KOPT-K1 (cell line): ENCODE data around the gene SZRD1.
A peak's percentile ranks its signal among the peaks of the same experiment; 100 is the strongest.

ENCODE experiments used
- H3K27ac ChIP-seq: fragments of 200-600 bp; sonication (generic); 2 replicates; pipeline ENCODE4 v1.5.1; 2016; ENCODE audit warnings: antibody characterized with exemption, mild to moderate bottlenecking, low read depth, low read length; ENCODE audit not compliant: poor library complexity, severe bottlenecking
- H3K36me3 ChIP-seq: fragments of 200-600 bp; sonication (generic); 2 replicates; pipeline ENCODE4 v1.5.1; 2017; ENCODE audit warnings: antibody characterized with exemption, mild to moderate bottlenecking, low read length, moderate library complexity; ENCODE audit not compliant: insufficient read depth
- H3K9me3 ChIP-seq: fragments of 200-600 bp; sonication (generic); 2 replicates; pipeline ENCODE4 v1.5.1; 2017; ENCODE audit warnings: antibody characterized with exemption, low read length, mild to moderate bottlenecking; ENCODE audit not compliant: insufficient read depth, poor library complexity, severe bottlenecking

SZRD1 gene

GRCh38 chr1:16436946-16437474 is 70.0 kb downstream of the SZRD1 start, which contains the start of gene SPATA21:
SPATA21 (minus strand) TSS chr1:16437424; CDS start chr1:16431371, 6,053 bp downstream.
- Histone ChIP-seq H3K9me3 (no peaks in the 10 kb centered on the region), H3K36me3 (0 out of 2 replicates have a peak, but pooled peaks cover under 1% of the 10 kb centered on the region), H3K27ac (no peak within 1 kb of the TSS)

DNA sequence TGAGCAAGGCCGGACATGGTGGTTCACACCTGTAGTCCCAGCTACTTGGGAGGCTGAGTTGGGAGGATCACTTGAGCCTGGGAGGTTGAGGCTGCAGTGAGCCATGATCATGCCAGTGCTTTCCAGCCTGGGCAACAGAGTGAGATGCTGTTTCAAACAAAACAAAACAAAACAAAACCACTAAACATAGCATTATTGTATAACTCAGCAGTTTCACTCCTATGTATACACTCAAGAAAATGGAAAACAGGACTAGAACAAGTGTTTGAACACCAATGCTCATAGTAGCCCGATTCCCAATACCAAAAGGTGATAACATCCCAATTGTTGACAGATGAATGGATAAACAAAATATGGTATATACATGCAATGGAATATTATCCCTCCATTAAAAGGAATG is 71.5 kb downstream of the SZRD1 start:
- Histone ChIP-seq H3K27ac (no peak overlapping the region), H3K9me3 (no peaks in the 10 kb centered on the region), H3K36me3 (peaks cover 15% of the 10 kb centered on the region)

GRCh38 chr1:16438924-16439323 is 71.9 kb downstream of the SZRD1 start:
- Histone ChIP-seq H3K27ac (no peak overlapping the region), H3K36me3 (peaks cover 19% of the 10 kb centered on the region), H3K9me3 (no peaks in the 10 kb centered on the region)

DNA sequence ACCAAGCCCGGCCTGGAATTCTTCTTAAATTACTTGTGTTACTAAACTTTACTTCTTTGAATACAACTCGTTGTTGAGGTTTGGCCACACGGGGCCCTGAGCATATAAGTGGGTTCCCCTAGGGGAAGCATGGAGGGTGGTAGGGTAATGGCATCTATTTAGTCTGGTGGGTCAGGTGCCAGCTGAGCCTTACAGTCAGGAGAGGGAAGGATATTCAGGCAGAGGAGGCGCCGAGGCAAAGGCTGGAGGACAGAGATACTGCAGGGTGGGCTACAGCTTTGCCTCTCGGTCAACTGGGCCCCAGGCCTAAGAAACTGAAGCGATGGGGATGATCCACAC is 73.1 kb downstream of the SZRD1 start:
- Histone ChIP-seq H3K36me3 (peaks cover 31% of the 10 kb centered on the region), H3K27ac (peak overlapping the region; percentile 79), H3K9me3 (no peaks in the 10 kb centered on the region)

DNA sequence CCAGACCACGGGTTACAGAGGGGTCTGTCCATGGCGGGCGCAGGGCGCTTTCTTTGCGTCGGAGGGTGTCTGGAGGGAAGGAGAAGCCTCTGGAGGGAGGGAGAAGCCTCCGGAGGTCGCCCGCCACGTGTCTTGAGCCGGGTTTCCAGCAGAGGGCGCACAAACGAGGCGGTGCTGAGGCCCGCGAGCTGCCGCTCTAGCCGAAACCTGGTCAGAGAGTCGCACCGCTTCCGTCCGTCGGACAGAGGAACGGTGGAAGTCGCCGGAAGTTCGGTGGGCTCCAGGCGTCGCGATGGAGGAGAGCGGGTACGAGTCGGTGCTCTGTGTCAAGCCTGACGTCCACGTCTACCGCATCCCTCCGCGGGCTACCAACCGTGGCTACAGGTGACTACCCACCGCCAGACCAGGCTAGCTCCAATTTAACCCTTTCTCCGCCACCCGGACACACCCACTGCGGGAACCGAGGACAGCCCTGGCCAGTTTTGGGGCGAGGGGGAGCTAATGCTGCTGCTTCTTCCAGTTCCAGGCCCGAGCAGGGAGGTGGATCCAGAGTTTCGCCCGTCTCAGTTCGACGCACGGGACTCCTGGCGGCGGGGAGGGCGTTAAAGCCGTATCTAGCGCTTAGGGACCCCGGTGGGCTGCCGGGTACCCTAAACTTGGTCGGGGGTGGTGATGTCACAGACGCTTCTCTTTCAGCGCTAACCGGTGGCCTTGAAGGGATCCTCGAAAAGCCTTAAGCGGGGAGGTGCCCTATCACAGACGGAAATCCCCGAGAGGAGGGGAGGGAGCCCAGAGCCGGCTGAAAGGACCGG is 73.6 kb downstream of the SZRD1 start, which contains the start of gene NECAP2:
NECAP2 (plus strand) TSS at position 255 of the 812 bp plus-strand sequence; CDS start at position 293, 38 bp downstream.
- Histone ChIP-seq H3K9me3 (no peaks in the 10 kb centered on the region), H3K27ac (peak within 1 kb of the TSS; percentile 79), H3K36me3 (peaks cover 37% of the 10 kb centered on the region)

DNA sequence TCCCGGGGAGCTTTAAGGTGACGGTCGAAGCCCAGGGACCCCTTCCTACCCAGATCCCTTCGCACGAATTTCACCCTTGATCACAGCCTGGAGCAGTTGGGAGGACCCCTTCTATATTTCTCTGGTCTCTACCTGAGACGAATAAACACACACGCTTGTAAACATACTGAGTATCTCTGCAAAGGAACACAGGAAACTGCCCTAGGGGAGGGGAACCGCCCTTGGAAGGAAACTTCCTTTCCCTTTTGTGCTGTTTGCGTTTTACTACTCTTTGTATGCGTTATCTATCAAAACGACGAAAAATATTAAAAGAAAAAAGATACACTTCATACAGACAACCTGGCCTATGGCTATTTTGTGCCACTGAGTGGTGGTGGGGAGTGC is 74.2 kb downstream of the SZRD1 start:
- Histone ChIP-seq H3K27ac (peak overlapping the region; percentile 79), H3K9me3 (no peaks in the 10 kb centered on the region), H3K36me3 (peaks cover 43% of the 10 kb centered on the region)

DNA sequence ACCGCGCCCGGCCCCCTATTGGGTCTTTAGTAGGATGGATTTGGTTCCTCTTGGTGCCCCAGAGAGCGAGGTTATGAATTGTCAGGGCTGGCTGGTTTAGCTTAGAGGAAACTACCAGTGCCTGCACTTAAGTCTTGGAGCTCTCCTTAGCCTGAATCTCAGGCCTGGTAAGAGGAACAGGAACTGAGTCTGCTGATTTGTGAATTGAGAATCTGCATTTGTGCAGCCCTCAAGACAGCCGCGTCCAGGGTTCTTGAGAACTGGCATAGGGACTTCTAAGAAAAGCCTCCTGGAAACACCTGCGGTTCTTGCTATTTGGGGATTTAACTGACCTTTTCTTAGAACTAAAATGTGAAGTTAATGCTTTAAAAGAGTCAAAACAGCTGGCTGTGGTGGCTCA is 75.2 kb downstream of the SZRD1 start:
- Histone ChIP-seq H3K9me3 (no peaks in the 10 kb centered on the region), H3K27ac (no peak overlapping the region), H3K36me3 (peaks cover 53% of the 10 kb centered on the region)

GRCh38 chr1:16442941-16443340 is 75.9 kb downstream of the SZRD1 start:
- Histone ChIP-seq H3K9me3 (no peaks in the 10 kb centered on the region), H3K36me3 (peaks cover 59% of the 10 kb centered on the region), H3K27ac (no peak overlapping the region)

DNA sequence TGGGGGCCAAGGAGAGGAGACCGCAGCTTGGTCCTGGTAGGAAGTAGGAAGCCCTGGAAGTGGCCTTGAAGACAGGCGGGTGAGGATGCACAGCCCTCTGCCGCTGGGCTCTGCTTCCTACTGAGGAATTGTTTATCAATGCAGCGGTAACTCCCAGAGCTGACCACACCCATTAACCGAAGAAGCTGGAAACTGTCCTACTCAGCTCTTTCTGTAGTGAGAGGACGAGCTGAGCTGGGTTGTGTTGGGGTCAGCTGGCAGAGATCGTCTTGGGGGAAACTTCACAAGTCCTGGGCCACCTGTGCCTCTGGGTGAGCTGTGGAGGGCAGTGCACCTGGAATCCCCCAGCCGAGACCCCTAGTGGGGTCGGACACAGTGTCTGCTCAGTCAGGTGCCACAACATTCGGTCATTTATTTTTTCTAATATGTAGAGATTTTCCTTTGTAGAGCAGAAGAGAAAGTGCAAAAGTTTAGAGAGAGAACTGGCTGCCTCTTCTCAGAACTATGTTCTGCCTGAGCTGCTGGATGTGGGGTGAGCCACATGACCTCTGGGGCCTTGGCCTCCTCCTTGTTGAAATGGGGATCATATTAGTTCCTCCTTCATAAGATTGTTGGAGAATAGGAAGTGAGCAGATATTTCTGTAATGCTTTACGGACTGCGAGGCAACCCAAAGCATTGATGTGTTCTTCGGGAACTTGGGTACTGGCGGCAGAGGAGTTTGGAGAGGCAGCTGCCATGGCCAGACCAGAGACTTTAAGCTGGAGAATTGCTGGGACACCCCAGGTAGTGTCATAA is 77.1 kb downstream of the SZRD1 start:
- H3K36me3 ChIP-seq = peaks cover 72% of the 10 kb centered on the region
- H3K9me3 ChIP-seq = no peaks in the 10 kb centered on the region
- no peak overlapping the region for H3K27ac ChIP-seq

DNA sequence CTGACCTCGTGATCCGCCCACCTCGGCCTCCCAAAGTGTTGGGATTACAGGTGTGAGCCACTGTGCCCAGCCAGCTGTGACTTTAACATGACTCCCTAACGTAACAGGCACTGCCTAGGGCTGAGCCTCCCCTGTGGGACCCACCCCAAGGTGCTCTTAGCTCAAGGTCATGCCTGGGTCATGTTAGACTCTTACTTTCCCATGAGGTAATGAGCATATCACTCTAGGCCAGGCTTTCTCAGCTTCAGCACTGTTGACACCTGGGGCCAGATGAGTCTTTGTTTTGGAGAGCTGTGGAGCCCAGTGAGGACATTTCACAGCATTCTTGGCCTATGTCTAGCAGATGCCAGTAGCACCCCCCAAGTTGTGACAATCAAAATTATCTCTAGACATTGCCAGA is 78.0 kb downstream of the SZRD1 start:
- peaks cover 80% of the 10 kb centered on the region for H3K36me3 ChIP-seq
- no peak overlapping the region for H3K27ac ChIP-seq
- no peaks in the 10 kb centered on the region for H3K9me3 ChIP-seq

- Histone ChIP-seq H3K9me3 (no peaks in the 10 kb centered on the region), H3K27ac (no peak overlapping the region), H3K36me3 (peaks cover 91% of the 10 kb centered on the region)
Measured at GRCh38 chr1:16446116-16446515, 79.1 kb downstream of the SZRD1 start.

GRCh38 chr1:16447641-16448040 is 80.6 kb downstream of the SZRD1 start:
- Histone ChIP-seq H3K36me3 (peaks cover 100% of the 10 kb centered on the region), H3K27ac (no peak overlapping the region), H3K9me3 (no peaks in the 10 kb centered on the region)
